Jurkat, Clone E6-1 (cell line): Measurements from ENCODE around the gene GNS. TPM values are rescaled to one million over a fixed set of nuclear protein-coding genes. Genes with fewer than 3 reads are reported as not detected.
"Not testable (repeated sequence)": the region's sequence is repeated elsewhere in the genome, so short reads cannot be mapped to it uniquely, and the experiment has no call there.

Experiments
- DNase-seq: peaks from one replicate; pipeline ENCODE4 v3.0.0-alpha.2; 2011; ENCODE audit warnings: low read depth, low spot score
- H3K4me3 ChIP-seq: 2 replicates; pipeline ENCODE4 v1.5.1; 2011; ENCODE audit warnings: mild to moderate bottlenecking, low read length, control low read depth, moderate library complexity
- polyA plus RNA-seq: library from polyadenylated mRNA; unstranded; fragments of >200 nt; gene quantifications from one replicate; pipeline ENCODE4 v1.2.1, GENCODE V29; 2012; ENCODE audit warnings: missing spikeins; ENCODE audit not compliant: insufficient read length, insufficient read depth

GNS gene
- polyA plus RNA-seq, result 15.9 TPM

GRCh38 chr12:64759035-64759894, at the start of gene GNS:
TSS of gene GNS (minus strand) at chr12:64759406. CDS start at chr12:64759276, 130 bp downstream.
- DNase-seq, result peak; percentile 90
- H3K4me3 ChIP-seq, result peak within 1 kb of the TSS; percentile 84

GRCh38 chr12:64808110-64808509, 48.9 kb upstream of the GNS start:
- H3K4me3 ChIP-seq, result no peak overlapping the region
- no peak for DNase-seq

- DNase-seq, result no peak
These were observed 47.6 kb upstream of the GNS start for GRCh38 chr12:64806593-64807460.

GRCh38 chr12:64806173-64806572, 47.0 kb upstream of the GNS start:
- H3K4me3 ChIP-seq, result no peak overlapping the region
- no peak for DNase-seq

More at GRCh38 chr12:64806593-64807460, 47.6 kb upstream of the GNS start:
- no peak overlapping the region for H3K4me3 ChIP-seq

GRCh38 chr12:64802180-64802775, 43.1 kb upstream of the GNS start:
- H3K4me3 ChIP-seq, result not testable (repeated sequence)
- peak; percentile 22 for DNase-seq

- DNase-seq, result no peak
- no peak overlapping the region for H3K4me3 ChIP-seq
These were observed 42.2 kb upstream of the GNS start for GRCh38 chr12:64801381-64801780.

GRCh38 chr12:64800640-64801039, 41.4 kb upstream of the GNS start:
- no peak for DNase-seq
- no peak overlapping the region for H3K4me3 ChIP-seq

GRCh38 chr12:64798165-64798564, 39.0 kb upstream of the GNS start:
- no peak for DNase-seq
- H3K4me3 ChIP-seq, result no peak overlapping the region

- H3K4me3 ChIP-seq, result no peak overlapping the region
- no peak for DNase-seq
These were observed 38.0 kb upstream of the GNS start for GRCh38 chr12:64797156-64797555.

GRCh38 chr12:64796205-64796845, 37.1 kb upstream of the GNS start:
- no peak overlapping the region for H3K4me3 ChIP-seq
- DNase-seq, result peak; percentile 88

- no peak for DNase-seq
- no peak overlapping the region for H3K4me3 ChIP-seq
These were observed 35.1 kb upstream of the GNS start for GRCh38 chr12:64794305-64794704.

GRCh38 chr12:64793610-64794009, 34.4 kb upstream of the GNS start:
- DNase-seq, result no peak
- H3K4me3 ChIP-seq, result no peak overlapping the region

GRCh38 chr12:64792128-64792527, 32.9 kb upstream of the GNS start:
- no peak overlapping the region for H3K4me3 ChIP-seq
- DNase-seq, result no peak

GRCh38 chr12:64791036-64791435, 31.8 kb upstream of the GNS start:
- H3K4me3 ChIP-seq, result no peak overlapping the region
- no peak for DNase-seq

GRCh38 chr12:64790166-64790565, 31.0 kb upstream of the GNS start:
- no peak overlapping the region for H3K4me3 ChIP-seq
- DNase-seq, result no peak

- DNase-seq, result no peak
- no peak overlapping the region for H3K4me3 ChIP-seq
These were observed 26.6 kb upstream of the GNS start for GRCh38 chr12:64785838-64786237.

GRCh38 chr12:64782191-64782876, 23.1 kb upstream of the GNS start:
- H3K4me3 ChIP-seq, result no peak overlapping the region
- no peak for DNase-seq

GRCh38 chr12:64781280-64782190, 22.3 kb upstream of the GNS start:
- no peak overlapping the region for H3K4me3 ChIP-seq
- no peak for DNase-seq
